ENCODE data around the gene SLC12A3.

GRCh38 chr16:56903866-56904265 lies 38.9 kb downstream of the SLC12A3 start:
- no peak for TF ChIP-seq CTCF (IDR thresholded peaks at IDR 0.05; ENCODE audit: borderline replicate concordance, extremely low read depth, low read length, poor library complexity, severe bottlenecking)
- no peak for TF ChIP-seq EZH2 (IDR thresholded peaks at IDR 0.05; ENCODE audit: borderline replicate concordance, low read depth, low read length, severe bottlenecking)
